Gastrocnemius medialis (tissue), 4 donors: Measurements from ENCODE around the gene MMP10. TPM values are rescaled to one million over a fixed set of nuclear protein-coding genes. Genes with fewer than 3 reads are reported as not detected.

Experiments
- ATAC-seq, 2 donors: fragments of 150-250 bp; one replicate each; pipeline ENCODE4 v1.9.1; 2016
- DNase-seq, 2 donors: peaks; one replicate each; pipeline ENCODE4 v3.0.0-alpha.2; 2019
- H3K27ac ChIP-seq, 4 donors: fragments of 200-600 bp; sonication (generic); 1 replicate in 1 of 4; 2 replicates in 3 of 4; pipeline ENCODE4 v1.5.1; 2016 to 2018; ENCODE audit warnings: mild to moderate bottlenecking in 2 of 4, moderate library complexity in 1 of 4
- H3K27me3 ChIP-seq, 3 donors: fragments of 200-600 bp; sonication (generic) in 2 of 3; 1 replicate in 1 of 3; 2 replicates in 2 of 3; pipeline versions ENCODE4 v1.5.1 to v1.6.0; 2016 to 2019; ENCODE audit warnings: mild to moderate bottlenecking in 1 of 3, moderate library complexity in 1 of 3
- H3K36me3 ChIP-seq, 2 donors: fragments of 200-600 bp; sonication (generic) in 1 of 2; one replicate each; pipeline ENCODE4 v1.5.1; 2017 to 2018
- H3K4me1 ChIP-seq, 2 donors: fragments of 200-600 bp; sonication (generic) in 1 of 2; one replicate each; pipeline ENCODE4 v1.5.1; 2016 to 2017; ENCODE audit warnings: mild to moderate bottlenecking in 2 of 2
- H3K4me3 ChIP-seq, 4 donors: fragments of 200-600 bp; sonication (generic) in 3 of 4; 1 replicate in 1 of 4; 2 replicates in 3 of 4; pipeline ENCODE4 v1.5.1; 2016 to 2019; ENCODE audit warnings: mild to moderate bottlenecking in 2 of 4
- H3K9me3 ChIP-seq, 3 donors: fragments of 200-600 bp; sonication (generic) in 2 of 3; 1 replicate in 1 of 3; 2 replicates in 2 of 3; pipeline ENCODE4 v1.5.1; 2016 to 2019
- POLR2A ChIP-seq, 2 donors: fragments of 450-650 bp; IDR thresholded peaks; one replicate each; pipeline ENCODE4 v1.6.1; 2017; ENCODE audit warnings: antibody characterized with exemption in 2 of 2, mild to moderate bottlenecking in 2 of 2, moderate library complexity in 2 of 2
- in situ Hi-C, 4 donors: fragments of 200-750 bp; cut with MboI; loops; one replicate each; pipeline versions ENCODE4 v1.15.0 to v1.8.0; 2017; ENCODE audit warnings: low sequenced_read_pairs in 4 of 4
- intact Hi-C: fragments of 100-400 bp; cut with DNase I; formaldehyde crosslinking; loops from one replicate; pipeline ENCODE4 v1.15.1; 2023; ENCODE audit warnings: low total_unique reads
- total RNA-seq, 4 donors: library from RNA; depleted of rRNA; stranded (reverse); fragments of >200 nt; gene quantifications; one replicate each; pipeline versions ENCODE4 v1.1.0 to v1.2.3, GENCODE V29; 2016
- TF ChIP-seq, protein P1 (sequence below), 5 experiments: fragments of 450-650 bp in 3 of 5; fragments of 200-600 bp in 2 of 5; sonication (generic) in 2 of 5; IDR thresholded peaks in 4 of 5; conservative IDR thresholded peaks in 1 of 5; 1 replicate in 4 of 5; 2 replicates in 1 of 5; pipeline ENCODE4 v1.5.1; 2016 to 2019; ENCODE audit warnings: antibody characterized with exemption in 5 of 5, mild to moderate bottlenecking in 3 of 5, moderate library complexity in 3 of 5

The MMP10 gene
- total RNA-seq, 4 donors from 2014 or later: not detected

DNA sequence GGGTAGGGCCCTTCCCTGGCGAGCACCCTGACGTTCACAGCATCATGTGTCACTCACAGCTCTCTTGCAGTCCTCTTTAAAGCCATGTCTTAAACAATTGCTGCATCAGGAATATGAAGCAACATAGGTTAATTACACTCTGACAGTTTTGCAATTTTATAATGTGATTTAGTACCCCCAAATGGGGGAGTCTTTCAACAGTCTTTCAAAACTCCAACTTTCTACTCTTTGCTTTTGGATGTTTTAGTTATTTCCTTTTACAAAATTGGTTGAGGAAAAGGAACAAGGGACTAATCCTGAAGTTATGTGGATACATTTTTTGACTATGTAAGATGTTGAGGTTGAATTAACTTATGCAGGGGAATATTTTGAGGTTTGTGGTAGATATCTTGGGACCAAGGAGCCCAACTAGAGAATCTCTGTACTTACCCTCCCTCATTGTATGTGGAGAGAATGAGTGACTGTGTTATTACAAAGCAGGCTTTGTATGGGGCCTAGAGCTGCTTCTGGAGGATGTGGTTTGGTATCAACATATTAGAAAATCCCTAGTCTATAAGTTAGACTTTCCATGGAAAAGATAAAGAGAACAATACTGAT is 55.4 kb downstream of the MMP10 start, which contains the start of gene MMP8:
TSS of gene MMP8 (minus strand) at position 51 of the 597 bp plus-strand sequence. CDS start 99 bp downstream, outside the sequence.
- no peak for DNase-seq
- H3K9me3 ChIP-seq: no peaks in the 10 kb centered on the region
- in situ Hi-C loops: loop anchor here in 1 of 4 donors (25.0 kb wide), 1 partner anchor 212 kb away; no protein-coding TSS in a partner anchor
- intact Hi-C loops: no loop called here
- H3K27ac ChIP-seq: no peak within 1 kb of the TSS
- no peak within 1 kb of the TSS for H3K4me3 ChIP-seq
- TF ChIP-seq, protein P1, sequence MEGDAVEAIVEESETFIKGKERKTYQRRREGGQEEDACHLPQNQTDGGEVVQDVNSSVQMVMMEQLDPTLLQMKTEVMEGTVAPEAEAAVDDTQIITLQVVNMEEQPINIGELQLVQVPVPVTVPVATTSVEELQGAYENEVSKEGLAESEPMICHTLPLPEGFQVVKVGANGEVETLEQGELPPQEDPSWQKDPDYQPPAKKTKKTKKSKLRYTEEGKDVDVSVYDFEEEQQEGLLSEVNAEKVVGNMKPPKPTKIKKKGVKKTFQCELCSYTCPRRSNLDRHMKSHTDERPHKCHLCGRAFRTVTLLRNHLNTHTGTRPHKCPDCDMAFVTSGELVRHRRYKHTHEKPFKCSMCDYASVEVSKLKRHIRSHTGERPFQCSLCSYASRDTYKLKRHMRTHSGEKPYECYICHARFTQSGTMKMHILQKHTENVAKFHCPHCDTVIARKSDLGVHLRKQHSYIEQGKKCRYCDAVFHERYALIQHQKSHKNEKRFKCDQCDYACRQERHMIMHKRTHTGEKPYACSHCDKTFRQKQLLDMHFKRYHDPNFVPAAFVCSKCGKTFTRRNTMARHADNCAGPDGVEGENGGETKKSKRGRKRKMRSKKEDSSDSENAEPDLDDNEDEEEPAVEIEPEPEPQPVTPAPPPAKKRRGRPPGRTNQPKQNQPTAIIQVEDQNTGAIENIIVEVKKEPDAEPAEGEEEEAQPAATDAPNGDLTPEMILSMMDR (IDR thresholded peaks at IDR 0.05 in 4 of 5, conservative IDR thresholded peaks at IDR 0.05 in 1 of 5): no peak
- no peak for TF ChIP-seq POLR2A (IDR thresholded peaks at IDR 0.05)
- H3K36me3 ChIP-seq: no peaks in the 10 kb centered on the region
- H3K27me3 ChIP-seq: no peaks in the 10 kb centered on the region
- H3K4me1 ChIP-seq: no peaks in the 10 kb centered on the region
- ATAC-seq: no peak

DNA sequence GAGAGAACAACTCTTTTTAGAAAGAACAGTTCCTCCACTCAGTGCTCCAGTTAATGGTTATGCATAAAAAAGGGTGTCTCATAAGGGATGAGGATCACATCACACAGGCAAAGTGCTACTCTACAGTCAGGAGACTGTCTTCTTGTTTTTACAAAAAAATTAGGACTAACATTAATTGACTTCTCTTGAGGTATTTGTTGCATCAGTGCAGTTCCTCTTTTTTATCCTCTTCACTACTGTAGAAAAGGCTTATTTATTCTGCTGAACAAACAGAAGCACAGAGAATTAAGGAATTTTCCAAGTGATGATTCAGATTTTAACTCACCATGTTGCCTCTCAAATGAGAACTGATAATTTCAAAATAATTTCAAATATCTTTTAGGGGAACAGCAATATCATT is 57.6 kb downstream of the MMP10 start:
- TF ChIP-seq, protein P1 (IDR thresholded peaks at IDR 0.05 in 4 of 5, conservative IDR thresholded peaks at IDR 0.05 in 1 of 5): no peak
- TF ChIP-seq POLR2A (IDR thresholded peaks at IDR 0.05): no peak
- ATAC-seq (no peak), DNase-seq (no peak)
- no peaks in the 10 kb centered on the region for H3K4me1 ChIP-seq
- no peak overlapping the region for H3K27ac ChIP-seq
- H3K27me3 ChIP-seq: no peaks in the 10 kb centered on the region
- in situ Hi-C loops: no loop called here
- no peak overlapping the region for H3K4me3 ChIP-seq
- H3K36me3 ChIP-seq: no peaks in the 10 kb centered on the region
- no peaks in the 10 kb centered on the region for H3K9me3 ChIP-seq
- intact Hi-C loops: no loop called here

Other genes starting within 250 kb of the MMP10 start
- not detected for gene MMP7, start 249.9 kb downstream of the MMP10 start, total RNA-seq
- not detected for gene MMP20, start 155.3 kb downstream of the MMP10 start, total RNA-seq
- gene MMP27, start 74.9 kb downstream of the MMP10 start, total RNA-seq: not detected
- under 1 TPM in 3 of 4 donors, not detected in 1; 0.13 to 0.46 (median 0.24) TPM for gene MMP8, start 55.7 kb downstream of the MMP10 start, total RNA-seq
- gene MMP1, start 17.5 kb upstream of the MMP10 start, total RNA-seq: not detected
- 100 to 1,000 TPM in 1 of 4 donors, 10 to 100 TPM in 3; 10.4 to 201 (median 80.5) TPM for gene MMP3, start 63.0 kb upstream of the MMP10 start, total RNA-seq
- gene MMP12, start 94.4 kb upstream of the MMP10 start, total RNA-seq: not detected
- not detected for gene MMP13, start 175.1 kb upstream of the MMP10 start, total RNA-seq